A549 (cell line): ENCODE data around the gene DYSF.

Source experiments
- KDM1A ChIP-seq: fragments of 200-600 bp; sonication (generic); IDR thresholded peaks from 2 replicates; pipeline ENCODE4 v1.6.1; 2016; ENCODE audit warnings: low read depth, mild to moderate bottlenecking
- NPAS2 ChIP-seq: fragments of 250-450 bp; sonication (Bioruptor Pico); IDR thresholded peaks from 2 replicates; pipeline ENCODE4 v1.8.0; 2022; ENCODE audit warnings: mild to moderate bottlenecking, moderate library complexity, borderline replicate concordance
- NR3C1 ChIP-seq: fragments of >200 bp; sonication (Bioruptor Twin); formaldehyde crosslinking; IDR thresholded peaks from 3 replicates; pipeline ENCODE4 v1.6.1; 2017
- POLR2A ChIP-seq: IDR thresholded peaks from 2 replicates; pipeline ENCODE4 v1.6.1; 2012; ENCODE audit warnings: mild to moderate bottlenecking, low read length
- RAD21 ChIP-seq, 2 experiments: fragments of >200 bp in 1 of 2; sonication (Bioruptor Twin) in 1 of 2; formaldehyde crosslinking in 1 of 2; IDR thresholded peaks in 1 of 2; conservative IDR thresholded peaks in 1 of 2; 2 replicates in 1 of 2; 3 replicates in 1 of 2; pipeline ENCODE4 v1.6.1; 2012 to 2018; ENCODE audit warnings: inconsistent platforms in 1 of 2
- RCOR1 ChIP-seq: fragments of 150-350 bp; IDR thresholded peaks from 2 replicates; pipeline ENCODE4 v1.6.1; 2014; ENCODE audit warnings: antibody characterized with exemption, low read length, low read depth
- SMC3 ChIP-seq: fragments of >200 bp; sonication (Bioruptor Twin); formaldehyde crosslinking; IDR thresholded peaks from 3 replicates; pipeline ENCODE4 v1.6.1; 2018; ENCODE audit warnings: inconsistent platforms
- TF ChIP-seq, protein P1 (sequence below): fragments of >200 bp; sonication (Bioruptor Twin); formaldehyde crosslinking; IDR thresholded peaks from 3 replicates; pipeline ENCODE4 v1.5.1; 2016
- TF ChIP-seq, protein P2 (sequence below): IDR thresholded peaks from 2 replicates; pipeline ENCODE4 v1.6.1; 2012

DNA sequence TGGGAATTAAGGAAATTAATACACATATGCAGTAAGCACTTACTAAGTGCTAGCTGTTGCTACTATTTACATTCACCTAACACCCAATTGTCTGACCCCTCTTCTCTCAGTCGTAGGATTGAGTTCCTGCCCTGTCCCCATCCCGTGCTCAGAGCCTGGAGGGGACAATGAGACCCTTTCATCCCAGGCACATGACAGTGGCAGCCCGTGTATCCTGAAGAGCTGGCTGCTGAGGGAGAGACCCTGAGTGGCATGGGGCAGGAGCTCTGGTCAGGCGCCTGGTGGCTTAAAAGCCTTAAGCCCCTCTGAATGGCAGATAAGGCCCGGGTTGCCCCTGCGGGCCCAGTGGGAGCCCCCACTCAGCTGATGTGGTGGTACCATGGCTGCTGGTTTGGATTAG, 99.0 kb downstream of the DYSF start:
- TF ChIP-seq, protein P1, sequence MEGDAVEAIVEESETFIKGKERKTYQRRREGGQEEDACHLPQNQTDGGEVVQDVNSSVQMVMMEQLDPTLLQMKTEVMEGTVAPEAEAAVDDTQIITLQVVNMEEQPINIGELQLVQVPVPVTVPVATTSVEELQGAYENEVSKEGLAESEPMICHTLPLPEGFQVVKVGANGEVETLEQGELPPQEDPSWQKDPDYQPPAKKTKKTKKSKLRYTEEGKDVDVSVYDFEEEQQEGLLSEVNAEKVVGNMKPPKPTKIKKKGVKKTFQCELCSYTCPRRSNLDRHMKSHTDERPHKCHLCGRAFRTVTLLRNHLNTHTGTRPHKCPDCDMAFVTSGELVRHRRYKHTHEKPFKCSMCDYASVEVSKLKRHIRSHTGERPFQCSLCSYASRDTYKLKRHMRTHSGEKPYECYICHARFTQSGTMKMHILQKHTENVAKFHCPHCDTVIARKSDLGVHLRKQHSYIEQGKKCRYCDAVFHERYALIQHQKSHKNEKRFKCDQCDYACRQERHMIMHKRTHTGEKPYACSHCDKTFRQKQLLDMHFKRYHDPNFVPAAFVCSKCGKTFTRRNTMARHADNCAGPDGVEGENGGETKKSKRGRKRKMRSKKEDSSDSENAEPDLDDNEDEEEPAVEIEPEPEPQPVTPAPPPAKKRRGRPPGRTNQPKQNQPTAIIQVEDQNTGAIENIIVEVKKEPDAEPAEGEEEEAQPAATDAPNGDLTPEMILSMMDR = no peak
- TF ChIP-seq, protein P2, sequence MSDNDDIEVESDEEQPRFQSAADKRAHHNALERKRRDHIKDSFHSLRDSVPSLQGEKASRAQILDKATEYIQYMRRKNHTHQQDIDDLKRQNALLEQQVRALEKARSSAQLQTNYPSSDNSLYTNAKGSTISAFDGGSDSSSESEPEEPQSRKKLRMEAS = no peak
- TF ChIP-seq POLR2A (no peak), NR3C1 (no peak), KDM1A (no peak), SMC3 (no peak), RCOR1 (no peak), RAD21 (conservative IDR thresholded peaks at IDR 0.05 in 1 of 2, IDR thresholded peaks at IDR 0.05 in 1 of 2) (no peak), NPAS2 (CRISPR knock-in tag) (no peak)
